AG10803 (cell line): ENCODE data around the gene CDK14.
"Not testable (repeated sequence)": the region's sequence is repeated elsewhere in the genome, so short reads cannot be mapped to it uniquely, and the experiment has no call there.

Experiments used
- DNase-seq: peaks from one replicate; pipeline ENCODE4 v3.0.0; 2010; ENCODE audit warnings: low read depth
- H3K4me3 ChIP-seq: 2 replicates; pipeline ENCODE4 v1.5.1; 2011; ENCODE audit warnings: mild to moderate bottlenecking, low read length, control low read depth
- TF ChIP-seq, protein P1 (sequence below): conservative IDR thresholded peaks from 2 replicates; pipeline ENCODE4 v1.5.1; 2011; ENCODE audit warnings: mild to moderate bottlenecking, low read length, control low read depth, inconsistent platforms

CDK14 gene

GRCh38 chr7:90625562-90625961 is 29.4 kb downstream of the CDK14 start:
- peak overlapping the region; percentile 20 for H3K4me3 ChIP-seq
- TF ChIP-seq, protein P1, sequence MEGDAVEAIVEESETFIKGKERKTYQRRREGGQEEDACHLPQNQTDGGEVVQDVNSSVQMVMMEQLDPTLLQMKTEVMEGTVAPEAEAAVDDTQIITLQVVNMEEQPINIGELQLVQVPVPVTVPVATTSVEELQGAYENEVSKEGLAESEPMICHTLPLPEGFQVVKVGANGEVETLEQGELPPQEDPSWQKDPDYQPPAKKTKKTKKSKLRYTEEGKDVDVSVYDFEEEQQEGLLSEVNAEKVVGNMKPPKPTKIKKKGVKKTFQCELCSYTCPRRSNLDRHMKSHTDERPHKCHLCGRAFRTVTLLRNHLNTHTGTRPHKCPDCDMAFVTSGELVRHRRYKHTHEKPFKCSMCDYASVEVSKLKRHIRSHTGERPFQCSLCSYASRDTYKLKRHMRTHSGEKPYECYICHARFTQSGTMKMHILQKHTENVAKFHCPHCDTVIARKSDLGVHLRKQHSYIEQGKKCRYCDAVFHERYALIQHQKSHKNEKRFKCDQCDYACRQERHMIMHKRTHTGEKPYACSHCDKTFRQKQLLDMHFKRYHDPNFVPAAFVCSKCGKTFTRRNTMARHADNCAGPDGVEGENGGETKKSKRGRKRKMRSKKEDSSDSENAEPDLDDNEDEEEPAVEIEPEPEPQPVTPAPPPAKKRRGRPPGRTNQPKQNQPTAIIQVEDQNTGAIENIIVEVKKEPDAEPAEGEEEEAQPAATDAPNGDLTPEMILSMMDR: no peak
- peak; percentile 66 for DNase-seq

GRCh38 chr7:90626013-90626412 is 29.9 kb downstream of the CDK14 start:
- TF ChIP-seq, protein P1: no peak
- peak; percentile 51 for DNase-seq
- H3K4me3 ChIP-seq: no peak overlapping the region

DNA sequence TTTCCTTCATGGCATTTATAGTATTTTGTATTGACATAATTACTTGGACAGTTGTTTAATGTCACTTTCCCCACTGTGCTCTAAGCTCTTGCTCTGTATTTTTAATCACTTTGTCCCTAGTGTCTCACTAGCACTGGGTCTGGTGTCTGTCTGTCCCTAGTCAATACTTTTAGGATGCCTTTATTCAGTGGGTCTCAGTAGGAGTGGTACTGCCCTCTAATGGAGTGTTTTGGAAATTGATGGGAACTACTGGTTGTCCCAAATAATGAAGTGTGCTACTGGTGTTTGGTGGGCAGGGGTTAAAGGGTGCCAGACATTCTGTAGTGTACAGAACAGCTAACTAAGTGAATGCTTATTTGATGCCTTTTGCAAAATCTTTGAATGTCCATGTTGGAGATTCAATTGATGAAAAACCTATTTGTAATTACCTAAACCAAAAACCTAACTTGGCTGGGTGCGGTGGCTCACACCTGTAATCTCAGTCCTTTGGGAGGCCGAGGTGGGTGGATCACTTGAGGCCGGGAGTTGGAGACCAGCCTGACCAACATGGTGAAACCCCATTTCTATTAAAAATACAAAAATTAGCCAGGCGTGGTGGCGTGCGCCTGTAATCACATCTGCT is 33.3 kb downstream of the CDK14 start:
- peak; percentile 58 for DNase-seq

GRCh38 chr7:90631502-90631901 is 35.4 kb downstream of the CDK14 start:
- TF ChIP-seq, protein P1: no peak
- H3K4me3 ChIP-seq: no peak overlapping the region
- no peak for DNase-seq

More for the DNA sequence above, 33.3 kb downstream of the CDK14 start:
- TF ChIP-seq, protein P1: peak; percentile 78
- H3K4me3 ChIP-seq: no peak overlapping the region

- not testable (repeated sequence) for DNase-seq, H3K4me3 ChIP-seq
Measured at GRCh38 chr7:90639683-90640082, 43.6 kb downstream of the CDK14 start.

- TF ChIP-seq, protein P1: no peak
- DNase-seq: no peak
- no peak overlapping the region for H3K4me3 ChIP-seq
Measured at GRCh38 chr7:90642978-90643377, 46.9 kb downstream of the CDK14 start.

- TF ChIP-seq, protein P1: no peak
- DNase-seq: no peak
- H3K4me3 ChIP-seq: no peak overlapping the region
Measured at GRCh38 chr7:90645784-90646183, 49.7 kb downstream of the CDK14 start.
